ENCODE measurements around the gene RCAN1.

Gene RCAN1

DNA sequence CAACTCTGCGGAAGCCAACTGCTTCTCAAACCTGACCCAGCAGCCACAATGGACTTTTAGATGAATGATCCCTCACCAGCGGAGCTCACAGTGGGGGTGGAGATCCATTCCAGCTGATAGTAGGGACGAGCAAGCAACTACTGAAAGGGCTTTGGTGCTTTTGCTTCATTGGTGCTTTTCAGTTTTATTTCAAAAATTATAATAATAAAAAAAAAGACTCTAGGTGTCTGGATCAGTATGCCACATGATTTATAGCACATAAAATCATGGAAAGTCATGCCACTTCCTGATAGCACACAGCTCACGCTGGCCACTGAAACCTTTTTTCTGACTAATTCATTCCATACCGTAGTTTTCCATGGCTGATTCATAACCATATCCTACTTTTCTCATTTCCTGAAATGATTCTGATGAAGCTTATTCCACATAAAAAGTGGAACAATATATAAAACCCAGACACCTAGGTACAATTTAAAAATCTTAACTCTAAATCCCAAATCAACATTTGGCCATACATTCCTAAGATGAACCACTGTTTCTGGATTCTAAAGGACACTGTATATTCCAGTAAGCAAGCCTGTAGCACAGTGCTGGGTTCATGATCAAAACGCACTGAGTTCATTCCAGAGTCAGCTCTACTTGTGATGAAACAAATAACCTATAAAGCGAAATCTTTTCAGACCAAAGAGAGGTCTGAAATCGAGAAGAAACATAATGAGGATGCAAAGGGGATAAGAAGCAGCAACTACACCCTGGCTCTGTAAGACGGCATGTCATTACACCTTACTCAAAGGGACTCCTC, 61.6 kb downstream of the RCAN1 start:
- DNase-seq (ENCODE audit: extremely low read depth, low read depth) = peak; percentile 48
- 0 out of 2 replicates have a peak overlapping the region, but pooled peaks have one; percentile 1 for H3K4me3 ChIP-seq (replicated peaks; ENCODE audit: low read depth, low read length)
- TF ChIP-seq, protein P1, sequence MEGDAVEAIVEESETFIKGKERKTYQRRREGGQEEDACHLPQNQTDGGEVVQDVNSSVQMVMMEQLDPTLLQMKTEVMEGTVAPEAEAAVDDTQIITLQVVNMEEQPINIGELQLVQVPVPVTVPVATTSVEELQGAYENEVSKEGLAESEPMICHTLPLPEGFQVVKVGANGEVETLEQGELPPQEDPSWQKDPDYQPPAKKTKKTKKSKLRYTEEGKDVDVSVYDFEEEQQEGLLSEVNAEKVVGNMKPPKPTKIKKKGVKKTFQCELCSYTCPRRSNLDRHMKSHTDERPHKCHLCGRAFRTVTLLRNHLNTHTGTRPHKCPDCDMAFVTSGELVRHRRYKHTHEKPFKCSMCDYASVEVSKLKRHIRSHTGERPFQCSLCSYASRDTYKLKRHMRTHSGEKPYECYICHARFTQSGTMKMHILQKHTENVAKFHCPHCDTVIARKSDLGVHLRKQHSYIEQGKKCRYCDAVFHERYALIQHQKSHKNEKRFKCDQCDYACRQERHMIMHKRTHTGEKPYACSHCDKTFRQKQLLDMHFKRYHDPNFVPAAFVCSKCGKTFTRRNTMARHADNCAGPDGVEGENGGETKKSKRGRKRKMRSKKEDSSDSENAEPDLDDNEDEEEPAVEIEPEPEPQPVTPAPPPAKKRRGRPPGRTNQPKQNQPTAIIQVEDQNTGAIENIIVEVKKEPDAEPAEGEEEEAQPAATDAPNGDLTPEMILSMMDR (IDR thresholded peaks at IDR 0.05; ENCODE audit: low read depth, low read length, missing control alignments) = no peak

DNA sequence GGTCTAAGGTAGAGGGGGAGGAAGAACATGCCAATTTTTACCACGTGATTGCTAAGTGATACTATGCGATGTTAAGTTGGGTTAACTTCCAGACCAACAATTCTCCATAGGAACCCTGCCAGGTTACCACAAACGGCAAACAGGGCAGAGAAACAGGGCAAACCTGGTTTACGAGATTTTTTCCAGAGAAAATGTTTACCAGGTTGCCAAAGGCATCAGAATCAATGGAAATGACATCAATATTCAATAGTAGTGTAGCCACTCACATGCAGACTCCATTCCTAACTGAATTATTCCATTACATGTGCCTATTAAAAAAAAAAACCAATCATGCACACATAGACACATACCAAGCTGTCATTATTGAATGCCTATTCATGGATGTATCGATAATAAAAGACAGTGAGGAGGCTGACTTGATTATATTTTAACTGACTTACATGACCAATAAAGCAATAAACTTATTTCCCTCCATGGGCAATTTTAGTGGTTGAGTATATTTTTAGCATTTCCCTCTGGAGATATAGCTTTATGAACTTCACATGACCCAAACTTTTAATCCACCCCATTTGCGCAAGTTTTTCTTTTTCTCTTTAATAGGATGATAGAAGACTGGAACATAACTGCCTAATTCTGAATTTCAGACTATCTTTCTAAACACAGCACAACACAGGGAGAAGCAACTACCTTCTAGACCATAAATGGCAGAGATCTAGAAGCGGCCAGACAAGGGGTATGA, 62.4 kb downstream of the RCAN1 start:
- TF ChIP-seq, protein P1 (IDR thresholded peaks at IDR 0.05; ENCODE audit: low read depth, low read length, missing control alignments) = no peak
- DNase-seq (ENCODE audit: extremely low read depth, low read depth) = no peak
- 0 out of 2 replicates have a peak overlapping the region, but pooled peaks have one; percentile 1 for H3K4me3 ChIP-seq (replicated peaks; ENCODE audit: low read depth, low read length)

GRCh38 chr21:34550182-34550799, 64.6 kb downstream of the RCAN1 start:
- DNase-seq (ENCODE audit: extremely low read depth, low read depth) = no peak
- H3K4me3 ChIP-seq (replicated peaks; ENCODE audit: low read depth, low read length) = no peak overlapping the region
- TF ChIP-seq, protein P1 (IDR thresholded peaks at IDR 0.05; ENCODE audit: low read depth, low read length, missing control alignments) = no peak

GRCh38 chr21:34548781-34549376, 66.0 kb downstream of the RCAN1 start:
- no peak overlapping the region for H3K4me3 ChIP-seq (replicated peaks; ENCODE audit: low read depth, low read length)
- TF ChIP-seq, protein P1 (IDR thresholded peaks at IDR 0.05; ENCODE audit: low read depth, low read length, missing control alignments) = no peak
- no peak for DNase-seq (ENCODE audit: extremely low read depth, low read depth)

GRCh38 chr21:34546542-34546941, 68.4 kb downstream of the RCAN1 start:
- no peak for DNase-seq (ENCODE audit: extremely low read depth, low read depth)
- H3K4me3 ChIP-seq (replicated peaks; ENCODE audit: low read depth, low read length) = no peak overlapping the region
- TF ChIP-seq, protein P1 (IDR thresholded peaks at IDR 0.05; ENCODE audit: low read depth, low read length, missing control alignments) = no peak

GRCh38 chr21:34545079-34545884, 69.6 kb downstream of the RCAN1 start:
- TF ChIP-seq, protein P1 (IDR thresholded peaks at IDR 0.05; ENCODE audit: low read depth, low read length, missing control alignments) = no peak
- DNase-seq (ENCODE audit: extremely low read depth, low read depth) = no peak
- no peak overlapping the region for H3K4me3 ChIP-seq (replicated peaks; ENCODE audit: low read depth, low read length)
